Small intestine (tissue), 7 donors: ENCODE measurements around the gene BMPR1A. TPM values are rescaled to one million over a fixed set of nuclear protein-coding genes. Genes with fewer than 3 reads are reported as not detected.
"Not testable (repeated sequence)": the region's sequence is repeated elsewhere in the genome, so short reads cannot be mapped to it uniquely, and the experiment has no call there.

Experiments used
- DNase-seq, 2 donors: peaks; one replicate each; pipeline versions ENCODE4 v3.0.0 to v3.0.0-alpha.2; 2013
- FAIRE-seq: peaks from 2 replicates; lab custom pipeline; 2012; peaks lifted over from hg19 to GRCh38; lab: Jason Lieb, UNC
- H3K27ac ChIP-seq, 3 donors: one replicate each; pipeline ENCODE4 v1.5.1; 2013; ENCODE audit warnings: low read length in 2 of 3, mild to moderate bottlenecking in 2 of 3, control low read depth in 1 of 3, inconsistent platforms in 1 of 3, low read depth in 1 of 3, moderate library complexity in 1 of 3
- H3K27me3 ChIP-seq, 3 donors: one replicate each; pipeline ENCODE4 v1.6.1; 2013; ENCODE audit warnings: low read length in 3 of 3, inconsistent platforms in 1 of 3; ENCODE audit not compliant: control insufficient read depth in 3 of 3, insufficient read depth in 3 of 3
- H3K36me3 ChIP-seq, 3 donors: one replicate each; pipeline ENCODE4 v1.6.1; 2013; ENCODE audit warnings: low read length in 3 of 3, inconsistent platforms in 1 of 3, low read depth in 1 of 3, mild to moderate bottlenecking in 1 of 3, moderate library complexity in 1 of 3; ENCODE audit not compliant: control insufficient read depth in 3 of 3, insufficient read depth in 2 of 3
- H3K4me1 ChIP-seq, 3 donors: one replicate each; pipeline ENCODE4 v1.6.1; 2013; ENCODE audit warnings: low read length in 2 of 3, inconsistent platforms in 1 of 3, low read depth in 1 of 3, mild to moderate bottlenecking in 1 of 3, moderate library complexity in 1 of 3; ENCODE audit not compliant: control insufficient read depth in 3 of 3, insufficient read depth in 2 of 3
- H3K4me3 ChIP-seq, 3 donors: one replicate each; pipeline ENCODE4 v1.5.1; 2013; ENCODE audit warnings: low read length in 3 of 3, control low read depth in 1 of 3, inconsistent platforms in 1 of 3, low read depth in 1 of 3, mild to moderate bottlenecking in 1 of 3, moderate library complexity in 1 of 3
- H3K9me3 ChIP-seq, 2 donors: one replicate each; pipeline ENCODE4 v1.6.1; 2013; ENCODE audit warnings: low read depth in 1 of 2, low read length in 1 of 2; ENCODE audit not compliant: control insufficient read depth in 2 of 2, insufficient read depth in 1 of 2
- WGBS, 3 donors: extraction: QIAGEN DNeasy Blood & Tissue Kit; methylation state at CpG; one replicate each; pipeline ENCODE4 v1.1.7; 2013; 5-methylcytosine and 5-hydroxymethylcytosine counted together
- polyA plus RNA-seq, 4 donors: library from polyadenylated mRNA; stranded (reverse) in 3 of 4; unstranded in 1 of 4; fragments of 200-250 nt in 3 of 4; fragments of 120-200 nt in 1 of 4; gene quantifications; one replicate each; pipeline versions ENCODE4 v1.2.1 to v1.2.3, GENCODE V29; 2013
- donor health status: healthy with polysubstance abuse.
- donor health status: control.
- donor health status: control.
- donor health status: Bipolar disorder and iron deficiency.
- donor health status: healthy.

The BMPR1A gene
- polyA plus RNA-seq, 4 donors: 3.4 to 40.2 (median 9.8) TPM

DNA sequence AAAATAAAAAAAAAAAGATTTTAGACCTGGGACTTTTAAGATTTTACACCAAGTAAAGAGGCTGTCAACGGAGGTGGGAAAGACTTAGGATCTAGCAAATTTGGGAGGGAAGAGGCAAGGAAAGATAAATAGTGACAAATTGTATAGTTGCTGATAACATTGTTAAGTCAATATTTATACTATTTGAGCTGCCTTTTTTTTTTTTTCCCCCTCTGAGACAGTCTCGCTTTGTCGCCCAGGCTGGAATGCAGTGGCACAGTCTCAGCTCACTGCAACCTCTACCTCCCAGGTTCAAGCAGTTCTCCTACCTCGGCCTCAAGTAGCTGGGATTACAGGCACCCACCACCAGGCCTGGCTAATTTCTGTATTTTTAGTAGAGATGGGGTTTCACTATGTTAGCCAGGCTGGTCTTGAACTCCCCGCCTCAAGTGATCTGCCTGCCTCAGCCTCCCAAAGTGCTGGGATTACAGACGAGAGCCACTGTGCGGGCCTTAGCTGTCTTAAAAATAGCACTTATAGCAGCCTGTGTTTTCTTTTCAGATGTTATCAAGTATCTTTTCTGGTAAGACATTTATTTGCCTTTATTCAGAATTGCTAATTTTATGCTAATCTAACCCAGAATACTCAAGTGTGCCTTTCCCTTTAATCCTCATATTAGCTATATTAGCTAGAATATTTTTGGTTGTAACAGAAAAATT is 106.5 kb downstream of the BMPR1A start:
- Histone ChIP-seq H3K4me3 (no peak overlapping the region), H3K9me3 (no peaks in the 10 kb centered on the region), H3K4me1 (peaks cover 0 to 4% (median 2%) of the 10 kb centered on the region in 3 donors), H3K27me3 (no peaks in the 10 kb centered on the region), H3K27ac (no peak overlapping the region), H3K36me3 (peaks cover 0 to 4% (median 0%) of the 10 kb centered on the region in 3 donors)
- FAIRE-seq (no peak), DNase-seq (no peak)
- 76 to 80% (median 76%) methylated on average over 7 of the region's 7 CpGs for WGBS, 3 donors

DNA sequence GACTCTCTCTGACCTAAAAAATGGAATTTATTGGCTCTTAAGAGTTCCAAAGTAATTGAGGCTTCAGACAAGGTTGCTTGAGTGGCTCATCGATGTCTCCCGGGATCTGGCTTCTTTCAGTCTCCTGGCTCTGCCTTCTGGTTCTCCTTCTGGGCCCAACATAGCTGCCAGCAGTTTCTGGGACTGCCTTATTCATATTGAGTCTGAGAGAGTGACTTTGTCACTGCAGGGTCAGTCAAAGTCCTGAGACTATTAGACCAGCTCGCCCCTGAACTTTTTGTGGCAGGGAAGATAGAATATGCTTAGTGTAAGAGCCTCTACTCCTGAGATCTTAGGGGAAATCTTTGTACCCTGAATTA is 107.0 kb downstream of the BMPR1A start:
- DNase-seq (no peak), FAIRE-seq (no peak)
- peaks cover 0 to 4% (median 0%) of the 10 kb centered on the region in 3 donors for H3K36me3 ChIP-seq
- H3K4me3 ChIP-seq: no peak overlapping the region
- H3K4me1 ChIP-seq: peaks cover 0 to 4% (median 2%) of the 10 kb centered on the region in 3 donors
- 79 to 97% (median 87%) methylated on average over 3 of the region's 3 CpGs for WGBS, 3 donors
- no peak overlapping the region for H3K27ac ChIP-seq
- no peaks in the 10 kb centered on the region for H3K27me3 ChIP-seq
- no peaks in the 10 kb centered on the region for H3K9me3 ChIP-seq

DNA sequence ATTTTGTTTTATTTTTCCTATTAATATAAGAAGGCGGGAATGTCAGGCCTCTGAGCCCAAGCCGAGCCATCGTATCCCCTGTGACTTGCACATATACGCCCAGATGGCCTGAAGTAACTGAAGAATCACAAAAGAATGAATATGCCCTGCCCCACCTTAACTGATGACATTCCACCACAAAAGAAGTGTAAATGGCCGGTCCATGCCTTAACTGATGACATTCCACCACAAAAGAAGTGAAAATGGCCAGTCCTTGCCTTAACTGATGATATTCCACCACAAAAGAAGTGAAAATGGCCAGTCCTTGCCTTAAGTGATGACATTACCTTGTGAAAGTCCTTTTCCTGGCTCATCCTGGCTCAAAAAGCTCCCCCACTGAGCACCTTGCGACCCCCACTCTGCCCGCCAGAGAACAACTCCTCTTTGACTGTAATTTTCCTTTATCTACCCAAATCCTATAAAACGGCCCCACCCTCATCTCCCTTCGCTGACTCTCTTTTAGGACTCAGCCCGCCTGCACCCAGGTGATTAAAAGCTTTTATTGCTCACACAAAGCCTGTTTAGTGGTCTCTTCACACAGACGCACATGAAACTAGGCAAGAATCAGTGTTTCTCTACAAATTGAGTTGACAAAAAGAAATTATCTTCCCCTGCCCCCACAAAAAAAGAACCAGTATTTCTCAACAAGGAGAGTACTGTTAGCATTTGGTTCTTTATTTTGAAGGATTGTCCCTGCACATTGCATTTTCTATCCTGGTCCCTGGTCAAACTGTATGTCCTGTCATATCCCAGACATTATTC is 108.8 kb downstream of the BMPR1A start:
- H3K27ac ChIP-seq, H3K4me1 ChIP-seq: not testable (repeated sequence)

DNA sequence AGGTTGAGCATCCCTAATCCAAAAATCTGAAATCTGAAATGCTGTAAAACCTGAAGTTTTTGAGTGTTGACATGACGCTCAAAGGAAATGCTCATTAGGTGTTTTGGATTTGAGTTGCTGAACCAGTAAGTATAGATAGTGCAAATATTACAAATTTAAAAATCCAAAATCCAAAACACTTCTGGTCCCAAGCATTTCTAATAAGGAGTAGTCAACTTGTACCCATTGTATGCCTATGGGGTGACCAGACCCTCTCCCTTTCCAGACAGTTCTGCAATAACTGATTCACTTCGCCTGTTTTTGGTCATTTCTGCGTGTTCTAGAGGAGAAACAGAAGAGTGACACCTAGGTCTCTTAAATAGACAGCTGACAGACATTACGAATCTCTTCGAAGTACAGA is 110.7 kb downstream of the BMPR1A start:
- DNase-seq: no peak
- Histone ChIP-seq H3K27ac (no peak overlapping the region), H3K27me3 (no peaks in the 10 kb centered on the region), H3K4me1 (peaks cover 0 to 4% (median 2%) of the 10 kb centered on the region in 3 donors), H3K9me3 (no peaks in the 10 kb centered on the region), H3K36me3 (peaks cover 0 to 2% (median 0%) of the 10 kb centered on the region in 3 donors), H3K4me3 (no peak overlapping the region)
- 96 to 97% (median 97%) methylated on average over 5 of the region's 5 CpGs for WGBS, 3 donors
- no peak for FAIRE-seq

More for the DNA sequence above, 108.8 kb downstream of the BMPR1A start:
- WGBS, 3 donors: 69 to 81% (median 73%) methylated on average over 11 of the region's 11 CpGs
- H3K4me3 ChIP-seq, FAIRE-seq, H3K27me3 ChIP-seq, H3K9me3 ChIP-seq, H3K36me3 ChIP-seq, DNase-seq: not testable (repeated sequence)

DNA sequence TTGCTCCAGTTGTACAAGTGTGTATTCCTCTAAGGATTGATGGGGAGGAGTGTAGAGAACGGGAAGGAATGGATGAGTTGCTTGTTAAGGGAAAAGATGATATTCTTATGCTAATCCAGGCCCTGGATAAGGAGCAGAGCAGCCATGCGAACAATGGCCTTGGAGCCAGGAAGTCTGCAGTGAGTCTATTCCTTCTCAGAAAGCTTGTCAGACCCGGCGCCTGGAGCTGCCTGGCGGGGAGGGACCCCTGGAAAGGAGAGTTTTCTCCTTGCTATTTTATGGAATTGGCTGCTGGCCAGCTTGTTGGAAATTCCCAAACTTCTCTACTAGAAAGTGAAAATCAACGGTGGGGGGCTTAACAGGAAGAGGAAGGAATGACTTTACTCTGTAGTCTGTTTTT is 111.9 kb downstream of the BMPR1A start:
- DNase-seq: peak in 1 of 2 donors; percentile 44
- 53 to 76% (median 71%) methylated on average over 6 of the region's 6 CpGs for WGBS, 3 donors

DNA sequence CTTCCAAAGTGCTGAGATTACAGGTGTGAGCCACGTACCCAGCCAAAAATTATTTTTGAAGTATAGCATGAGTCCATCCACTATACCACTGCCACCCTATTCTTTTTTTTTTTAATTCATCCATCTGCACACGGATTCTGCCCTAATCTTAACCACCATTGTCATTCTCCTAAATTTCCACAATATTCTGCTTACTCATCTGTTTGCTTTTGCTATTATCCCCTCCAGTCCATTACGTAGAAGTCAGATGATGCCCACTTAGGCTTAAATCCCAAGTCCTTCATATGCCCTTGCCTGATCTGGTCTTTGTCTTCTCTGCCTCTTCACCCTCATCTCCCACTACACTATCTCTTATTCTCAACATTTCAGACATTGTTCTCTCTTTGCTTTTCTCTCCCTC is 114.3 kb downstream of the BMPR1A start:
- FAIRE-seq (no peak), DNase-seq (no peak)
- Histone ChIP-seq H3K4me1 (peaks cover 0 to 3% (median 2%) of the 10 kb centered on the region in 3 donors), H3K4me3 (no peak overlapping the region), H3K9me3 (no peaks in the 10 kb centered on the region), H3K27ac (no peak overlapping the region), H3K36me3 (peaks cover 0 to 6% (median 0%) of the 10 kb centered on the region in 3 donors), H3K27me3 (no peaks in the 10 kb centered on the region)
- 87 to 95% (median 90%) methylated on average over 3 of the region's 3 CpGs for WGBS, 3 donors

More for the DNA sequence above, 111.9 kb downstream of the BMPR1A start:
- Histone ChIP-seq H3K36me3 (peaks cover 0 to 8% (median 0%) of the 10 kb centered on the region in 3 donors), H3K4me3 (no peak overlapping the region), H3K4me1 (peaks cover 0 to 4% (median 2%) of the 10 kb centered on the region in 3 donors), H3K27ac (peak overlapping the region in 1 of 3 donors; percentile 57), H3K9me3 (no peaks in the 10 kb centered on the region), H3K27me3 (no peaks in the 10 kb centered on the region)
- no peak for FAIRE-seq

DNA sequence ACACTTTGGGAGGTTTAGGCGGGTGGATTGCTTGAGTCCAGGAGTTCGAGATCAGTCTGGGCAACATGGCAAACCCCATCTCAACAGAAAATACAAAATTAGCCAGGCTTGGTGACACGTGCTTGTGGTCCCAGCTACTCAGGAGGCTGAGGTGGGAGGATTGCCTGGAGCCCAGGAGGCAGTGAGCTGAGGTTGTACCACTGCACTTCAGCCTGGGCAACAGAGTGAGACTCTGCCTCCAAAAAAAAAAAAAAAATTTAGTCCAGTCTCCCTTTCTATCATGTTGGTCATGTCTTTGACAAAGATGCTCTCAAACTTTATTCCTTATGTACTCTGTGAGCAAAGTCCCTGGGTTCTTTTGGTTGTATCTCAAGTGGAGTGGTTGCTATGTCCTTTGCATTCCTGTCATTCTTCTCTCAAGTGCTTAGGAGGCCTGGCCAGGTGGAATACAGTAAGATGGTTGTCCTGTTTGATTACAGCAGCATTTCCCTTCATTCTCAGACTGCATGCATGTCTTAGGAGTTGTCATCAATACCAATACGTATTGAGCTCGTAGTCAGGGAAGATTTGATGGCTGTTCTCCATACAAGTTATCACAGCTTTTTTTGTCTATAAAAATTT is 115.3 kb downstream of the BMPR1A start:
- 86 to 91% (median 89%) methylated on average over 5 of the region's 5 CpGs for WGBS, 3 donors
- H3K27ac ChIP-seq: no peak overlapping the region
- no peaks in the 10 kb centered on the region for H3K9me3 ChIP-seq
- no peaks in the 10 kb centered on the region for H3K4me1 ChIP-seq
- DNase-seq: no peak
- no peaks in the 10 kb centered on the region for H3K27me3 ChIP-seq
- no peak overlapping the region for H3K4me3 ChIP-seq
- peaks cover 0 to 10% (median 0%) of the 10 kb centered on the region in 3 donors for H3K36me3 ChIP-seq
- FAIRE-seq: no peak

DNA sequence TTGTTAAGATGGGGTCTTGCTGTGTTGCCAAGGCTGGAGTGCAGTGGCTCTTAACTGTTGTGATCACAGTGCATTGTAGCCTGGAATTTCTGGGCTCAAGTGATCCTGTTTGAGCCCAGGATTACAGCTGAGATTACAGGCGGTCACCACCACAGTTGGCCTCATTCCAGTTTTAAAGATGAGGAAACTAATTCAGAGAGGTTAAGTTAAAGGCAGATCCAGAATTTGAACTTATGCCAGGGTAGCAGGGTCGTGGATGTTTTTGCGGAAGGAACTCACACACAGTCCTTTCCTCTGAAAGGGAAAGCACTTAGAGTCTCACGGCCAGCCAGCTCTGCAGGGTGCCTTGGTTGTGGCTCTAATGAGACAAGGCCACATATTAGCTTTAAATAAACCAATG is 116.3 kb downstream of the BMPR1A start:
- H3K27me3 ChIP-seq: no peaks in the 10 kb centered on the region
- no peaks in the 10 kb centered on the region for H3K4me1 ChIP-seq
- 43 to 63% (median 61%) methylated on average over 4 of the region's 4 CpGs for WGBS, 3 donors
- H3K36me3 ChIP-seq: peaks cover 0 to 10% (median 0%) of the 10 kb centered on the region in 3 donors
- no peak for FAIRE-seq
- no peak overlapping the region for H3K27ac ChIP-seq
- no peak for DNase-seq
- H3K9me3 ChIP-seq: no peaks in the 10 kb centered on the region
- H3K4me3 ChIP-seq: no peak overlapping the region
